GM11168 (cell line): ENCODE measurements around the gene DMXL1.
"Not testable (repeated sequence)": the region's sequence is repeated elsewhere in the genome, so short reads cannot be mapped to it uniquely, and the experiment has no call there.

Experiments
- in situ Hi-C: fragments of 300-500 bp; cut with MboI; formaldehyde crosslinking; loops from one replicate; pipeline ENCODE4 v1.12.0; 2022; ENCODE audit warnings: low sequenced_read_pairs; ENCODE audit not compliant: unreplicated experiment

The DMXL1 gene

GRCh38 chr5:119187776-119188529 lies 117.1 kb downstream of the DMXL1 start:
- in situ Hi-C loops: no loop called here

- in situ Hi-C loops: no loop called here
Observed at GRCh38 chr5:119190470-119191095, 119.7 kb downstream of the DMXL1 start.

- in situ Hi-C loops: no loop called here
Observed at GRCh38 chr5:119191944-119192343, 121.1 kb downstream of the DMXL1 start.

GRCh38 chr5:119200795-119201194 lies 129.9 kb downstream of the DMXL1 start:
- in situ Hi-C loops: no loop called here

GRCh38 chr5:119207105-119207504 lies 136.2 kb downstream of the DMXL1 start:
- in situ Hi-C loops: no loop called here

- in situ Hi-C loops: no loop called here
Observed at GRCh38 chr5:119212026-119212425, 141.1 kb downstream of the DMXL1 start.

GRCh38 chr5:119212676-119213075 lies 141.8 kb downstream of the DMXL1 start:
- in situ Hi-C loops: no loop called here

- in situ Hi-C loops: no loop called here
Observed at GRCh38 chr5:119217183-119217582, 146.3 kb downstream of the DMXL1 start.

GRCh38 chr5:119218830-119219782 lies 148.2 kb downstream of the DMXL1 start:
- in situ Hi-C loops: no loop called here

- in situ Hi-C loops: no loop called here
Observed at GRCh38 chr5:119220576-119221197, 149.8 kb downstream of the DMXL1 start.

- in situ Hi-C loops: no loop called here
Observed at GRCh38 chr5:119221330-119221729, 150.4 kb downstream of the DMXL1 start.

GRCh38 chr5:119229950-119230349 lies 159.1 kb downstream of the DMXL1 start:
- in situ Hi-C loops: no loop called here

GRCh38 chr5:119238265-119239118 lies 167.6 kb downstream of the DMXL1 start:
- in situ Hi-C loops: no loop called here

- in situ Hi-C loops: no loop called here
Observed at GRCh38 chr5:119239119-119239417, 168.2 kb downstream of the DMXL1 start.

- in situ Hi-C loops: not testable (repeated sequence)
Observed at GRCh38 chr5:119239826-119240225, 168.9 kb downstream of the DMXL1 start.

GRCh38 chr5:119243888-119244287 lies 173.0 kb downstream of the DMXL1 start:
- in situ Hi-C loops: no loop called here

- in situ Hi-C loops: no loop called here
Observed at GRCh38 chr5:119250946-119251901, 180.3 kb downstream of the DMXL1 start.

- in situ Hi-C loops: no loop called here
Observed at GRCh38 chr5:119255571-119256356, 184.9 kb downstream of the DMXL1 start.
